H9 (cell line): ENCODE results near the gene ETNPPL. TPM values are rescaled to one million over a fixed set of nuclear protein-coding genes. Genes with fewer than 3 reads are reported as not detected.

Source experiments
- DNase-seq: peaks from one replicate; pipeline ENCODE4 v3.0.0-alpha.2; 2017
- H2AFZ ChIP-seq: one replicate; pipeline ENCODE4 v1.6.1; 2013; ENCODE audit warnings: mild to moderate bottlenecking, low read length, control low read depth, moderate library complexity
- H2AK5ac ChIP-seq: 2 replicates; pipeline ENCODE4 v1.6.1; 2013; ENCODE audit warnings: low read length, control low read depth, mixed read lengths; ENCODE audit not compliant: insufficient read length
- H2BK120ac ChIP-seq: one replicate; pipeline ENCODE4 v1.6.1; 2013; ENCODE audit warnings: low read depth, mild to moderate bottlenecking, low read length, control low read depth, inconsistent platforms; ENCODE audit not compliant: poor library complexity, severe bottlenecking
- H2BK12ac ChIP-seq: 2 replicates; pipeline ENCODE4 v1.6.1; 2013; ENCODE audit warnings: low read length, control low read depth, mixed read lengths, low read depth; ENCODE audit not compliant: insufficient read length
- H2BK15ac ChIP-seq: 2 replicates; pipeline ENCODE4 v1.6.1; 2013; ENCODE audit warnings: low read depth, low read length, control low read depth
- H2BK20ac ChIP-seq: one replicate; pipeline ENCODE4 v1.6.1; 2013; ENCODE audit warnings: low read depth, mild to moderate bottlenecking, low read length, control low read depth, inconsistent platforms; ENCODE audit not compliant: poor library complexity, severe bottlenecking
- H2BK5ac ChIP-seq: 2 replicates; pipeline ENCODE4 v1.6.1; 2013; ENCODE audit warnings: low read length, control low read depth, mixed read lengths; ENCODE audit not compliant: insufficient read length
- H3K14ac ChIP-seq: 2 replicates; pipeline ENCODE4 v1.6.1; 2013; ENCODE audit warnings: low read length, control low read depth; ENCODE audit not compliant: insufficient read depth
- H3K18ac ChIP-seq: 2 replicates; pipeline ENCODE4 v1.6.1; 2013; ENCODE audit warnings: low read depth, mild to moderate bottlenecking, mixed read lengths, low read length, control low read depth; ENCODE audit not compliant: insufficient read length
- H3K23ac ChIP-seq: 2 replicates; pipeline ENCODE4 v1.6.1; 2013; ENCODE audit warnings: low read length, control low read depth, mixed read lengths, low read depth; ENCODE audit not compliant: insufficient read length
- H3K23me2 ChIP-seq: 2 replicates; pipeline ENCODE4 v1.6.1; 2013; ENCODE audit warnings: low read depth, mild to moderate bottlenecking, mixed read lengths, low read length, control low read depth; ENCODE audit not compliant: insufficient read length, poor library complexity, severe bottlenecking
- H3K27ac ChIP-seq: 2 replicates; pipeline ENCODE4 v1.5.1; 2013; ENCODE audit warnings: low read length, control low read depth, mixed read lengths, low read depth; ENCODE audit not compliant: insufficient read length
- H3K27me3 ChIP-seq: 2 replicates; pipeline ENCODE4 v1.6.1; 2013; ENCODE audit warnings: low read length, control low read depth, inconsistent platforms; ENCODE audit not compliant: insufficient read depth
- H3K4ac ChIP-seq: 2 replicates; pipeline ENCODE4 v1.6.1; 2013; ENCODE audit warnings: low read depth, mild to moderate bottlenecking, control low read depth, inconsistent platforms, low read length, moderate library complexity
- H3K4me1 ChIP-seq: 2 replicates; pipeline ENCODE4 v1.6.1; 2013; ENCODE audit warnings: low read length, control low read depth, inconsistent platforms; ENCODE audit not compliant: insufficient read depth
- H3K4me2 ChIP-seq: 2 replicates; pipeline ENCODE4 v1.6.1; 2013; ENCODE audit warnings: low read length, control low read depth, mixed read lengths; ENCODE audit not compliant: insufficient read length, insufficient read depth
- H3K56ac ChIP-seq: 2 replicates; pipeline ENCODE4 v1.6.1; 2013; ENCODE audit warnings: low read depth, mild to moderate bottlenecking, mixed read lengths, low read length, control low read depth; ENCODE audit not compliant: insufficient read length
- H3K79me1 ChIP-seq: 2 replicates; pipeline ENCODE4 v1.6.1; 2013; ENCODE audit warnings: low read depth, mild to moderate bottlenecking, moderate library complexity, low read length, control low read depth, inconsistent platforms; ENCODE audit not compliant: insufficient read depth, poor library complexity, severe bottlenecking
- H3K79me2 ChIP-seq: 2 replicates; pipeline ENCODE4 v1.6.1; 2013; ENCODE audit warnings: low read length, control low read depth, inconsistent platforms; ENCODE audit not compliant: insufficient read depth
- H3K9ac ChIP-seq: 2 replicates; pipeline ENCODE4 v1.6.1; 2013; ENCODE audit warnings: low read length, control low read depth, mixed read lengths; ENCODE audit not compliant: insufficient read length; ENCODE audit errors: extremely low read depth
- H3K9me3 ChIP-seq: one replicate; pipeline ENCODE4 v1.6.1; 2013; ENCODE audit warnings: low read depth, low read length, inconsistent platforms; ENCODE audit not compliant: control insufficient read depth
- H3T11ph ChIP-seq: one replicate; pipeline ENCODE4 v1.6.1; 2013; ENCODE audit warnings: mild to moderate bottlenecking, low read length, control low read depth, inconsistent platforms
- H4K20me1 ChIP-seq: one replicate; pipeline ENCODE4 v1.6.1; 2013; ENCODE audit not compliant: control insufficient read depth, insufficient read length, insufficient read depth
- H4K5ac ChIP-seq: 2 replicates; pipeline ENCODE4 v1.6.1; 2013; ENCODE audit warnings: low read depth, mild to moderate bottlenecking, mixed read lengths, low read length, control low read depth; ENCODE audit not compliant: insufficient read length
- H4K8ac ChIP-seq: replicated peaks from 2 replicates; pipeline ENCODE4 v1.6.1; 2013; ENCODE audit warnings: low read length, control low read depth, mixed read lengths, low read depth; ENCODE audit not compliant: insufficient read length
- H4K91ac ChIP-seq: 2 replicates; pipeline ENCODE4 v1.6.1; 2013; ENCODE audit warnings: low read depth, mild to moderate bottlenecking, moderate library complexity, mixed read lengths, low read length, control low read depth; ENCODE audit not compliant: insufficient read length
- H3K27ac Mint-ChIP-seq, 3 experiments: 2 replicates in 2 of 3; 3 replicates in 1 of 3; pipeline ENCODE4 v1.8.0; 2020 to 2021; ENCODE audit warnings: mixed read lengths in 3 of 3, mild to moderate bottlenecking in 1 of 3, moderate library complexity in 1 of 3
- H3K27me3 Mint-ChIP-seq: 2 replicates; pipeline ENCODE4 v1.8.0; 2021; ENCODE audit warnings: low read depth, mild to moderate bottlenecking, moderate library complexity, mixed read lengths
- H3K36me3 Mint-ChIP-seq, 3 experiments: 2 replicates in 2 of 3; 3 replicates in 1 of 3; pipeline ENCODE4 v1.8.0; 2020 to 2021; ENCODE audit warnings: low read depth in 3 of 3, mixed read lengths in 3 of 3; ENCODE audit not compliant: insufficient read depth in 1 of 3
- H3K4me1 Mint-ChIP-seq, 2 experiments: 2 replicates each; pipeline ENCODE4 v1.8.0; 2020; ENCODE audit warnings: mixed read lengths in 2 of 2
- H3K4me3 Mint-ChIP-seq, 2 experiments: 2 replicates in 1 of 2; 3 replicates in 1 of 2; pipeline ENCODE4 v1.8.0; 2020 to 2021; ENCODE audit warnings: mild to moderate bottlenecking in 2 of 2, mixed read lengths in 2 of 2, moderate library complexity in 1 of 2
- H3K9me3 Mint-ChIP-seq, 2 experiments: 2 replicates in 1 of 2; 3 replicates in 1 of 2; pipeline ENCODE4 v1.8.0; 2020; ENCODE audit warnings: mild to moderate bottlenecking in 2 of 2, mixed read lengths in 2 of 2, moderate library complexity in 1 of 2
- CTCF ChIP-seq: fragments of 200-600 bp; sonication (generic); conservative IDR thresholded peaks from 3 replicates; pipeline ENCODE4 v1.8.0; 2021; ENCODE audit warnings: antibody characterized with exemption, mild to moderate bottlenecking
- WGBS: extraction: QIAGEN DNeasy Blood & Tissue Kit; methylation state at CpG from one replicate; pipeline ENCODE4 v1.1.7; 2013; ENCODE audit warnings: missing lambda C conversion rate, low lambda C conversion rate, mixed read lengths; ENCODE audit not compliant: insufficient read length; ENCODE audit errors: extremely low coverage; 5-methylcytosine and 5-hydroxymethylcytosine counted together
- total RNA-seq: library from RNA; stranded (reverse); gene quantifications from 2 replicates; pipeline ENCODE4 v1.2.1, GENCODE V29; 2021

Gene ETNPPL
- total RNA-seq, 1 experiment from 2014 or later = 1.3 TPM

- Histone ChIP-seq H3K79me2 (no peaks in the 10 kb centered on the region), H2BK12ac (no peak overlapping the region)
- no peak overlapping the region for H3K27ac Mint-ChIP-seq
Measured at GRCh38 chr4:108804648-108805273, 41.9 kb upstream of the ETNPPL start.

More at GRCh38 chr4:108804648-108805273, 41.9 kb upstream of the ETNPPL start:
- H3K23ac ChIP-seq = no peak overlapping the region
- H2AFZ ChIP-seq = no peak overlapping the region
- H2BK5ac ChIP-seq = no peak overlapping the region
- H3K23me2 ChIP-seq = no peaks in the 10 kb centered on the region
- peaks cover 4% of the 10 kb centered on the region; the same call in 1 of the 2 replicates for H3K4me1 ChIP-seq
- H3K14ac ChIP-seq = no peak overlapping the region
- no peak overlapping the region for H2AK5ac ChIP-seq
- Mint-ChIP-seq H3K4me1 (no peaks in the 10 kb centered on the region), H3K9me3 (no peaks in the 10 kb centered on the region), H3K36me3 (no peaks in the 10 kb centered on the region), H3K27me3 (no peaks in the 10 kb centered on the region), H3K4me3 (no peak overlapping the region)
- H3K27me3 ChIP-seq = no peaks in the 10 kb centered on the region
- H3K4ac ChIP-seq = no peak overlapping the region
- no peak overlapping the region for H4K5ac ChIP-seq
- no peak overlapping the region for H3K27ac ChIP-seq
- H3K4me2 ChIP-seq = no peak overlapping the region
- no peak overlapping the region for H2BK20ac ChIP-seq
- H4K91ac ChIP-seq = no peak overlapping the region
- no peaks in the 10 kb centered on the region for H3K79me1 ChIP-seq
- H3K18ac ChIP-seq = no peak overlapping the region
- H2BK15ac ChIP-seq = no peak overlapping the region
- no peaks in the 10 kb centered on the region for H4K20me1 ChIP-seq
- no peak overlapping the region for H3K9ac ChIP-seq
- no peak overlapping the region for H2BK120ac ChIP-seq
- no peak for TF ChIP-seq CTCF
- no CpG with 5 or more reads among the region's 5 CpGs for WGBS
- no peak overlapping the region for H3K56ac ChIP-seq
- H3K9me3 ChIP-seq = no peaks in the 10 kb centered on the region
- DNase-seq = no peak
- H3T11ph ChIP-seq = no peak overlapping the region
- H4K8ac ChIP-seq = no peak overlapping the region
